Loucy (cell line): ENCODE results near the gene SEMA6D.

ENCODE experiments used
- EZH2phosphoT487 ChIP-seq: fragments of 200-600 bp; IDR thresholded peaks from 2 replicates; pipeline ENCODE4 v1.6.1; 2018; ENCODE audit warnings: antibody characterized with exemption, mild to moderate bottlenecking, moderate library complexity, borderline replicate concordance
- TF ChIP-seq, protein P1 (sequence below): fragments of 200-600 bp; sonication (generic); conservative IDR thresholded peaks from 2 replicates; pipeline ENCODE4 v1.5.1; 2014; ENCODE audit warnings: mild to moderate bottlenecking, antibody characterized with exemption, low read length

DNA sequence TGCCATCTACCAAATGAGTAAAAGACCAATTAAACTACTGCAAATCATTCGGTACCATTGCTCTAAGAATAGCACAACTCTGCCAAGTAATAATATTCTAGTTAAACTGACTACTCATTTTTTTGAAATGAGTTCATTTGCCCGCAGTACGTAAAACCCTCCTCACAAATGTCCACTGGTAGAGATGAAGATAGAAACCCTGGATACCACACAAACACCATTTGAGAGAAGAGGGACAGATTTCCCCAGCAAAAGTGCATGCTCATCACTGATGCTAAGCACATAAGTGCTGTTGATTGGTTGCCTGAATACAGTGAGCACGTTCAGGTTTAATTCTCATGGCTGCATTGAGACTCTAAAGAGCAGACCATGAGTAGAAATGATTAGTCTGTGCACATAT lies 34.6 kb upstream of the SEMA6D start:
- TF ChIP-seq, protein P1, sequence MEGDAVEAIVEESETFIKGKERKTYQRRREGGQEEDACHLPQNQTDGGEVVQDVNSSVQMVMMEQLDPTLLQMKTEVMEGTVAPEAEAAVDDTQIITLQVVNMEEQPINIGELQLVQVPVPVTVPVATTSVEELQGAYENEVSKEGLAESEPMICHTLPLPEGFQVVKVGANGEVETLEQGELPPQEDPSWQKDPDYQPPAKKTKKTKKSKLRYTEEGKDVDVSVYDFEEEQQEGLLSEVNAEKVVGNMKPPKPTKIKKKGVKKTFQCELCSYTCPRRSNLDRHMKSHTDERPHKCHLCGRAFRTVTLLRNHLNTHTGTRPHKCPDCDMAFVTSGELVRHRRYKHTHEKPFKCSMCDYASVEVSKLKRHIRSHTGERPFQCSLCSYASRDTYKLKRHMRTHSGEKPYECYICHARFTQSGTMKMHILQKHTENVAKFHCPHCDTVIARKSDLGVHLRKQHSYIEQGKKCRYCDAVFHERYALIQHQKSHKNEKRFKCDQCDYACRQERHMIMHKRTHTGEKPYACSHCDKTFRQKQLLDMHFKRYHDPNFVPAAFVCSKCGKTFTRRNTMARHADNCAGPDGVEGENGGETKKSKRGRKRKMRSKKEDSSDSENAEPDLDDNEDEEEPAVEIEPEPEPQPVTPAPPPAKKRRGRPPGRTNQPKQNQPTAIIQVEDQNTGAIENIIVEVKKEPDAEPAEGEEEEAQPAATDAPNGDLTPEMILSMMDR, result no peak
- no peak for TF ChIP-seq EZH2phosphoT487
